Trophoblast cell (in vitro differentiated cells and primary cell): ENCODE data around the gene RSPO4.

Source experiments
- DNase-seq, 2 donors: peaks; one replicate each; pipeline ENCODE4 v3.0.0-alpha.2; 2016
- H2AFZ ChIP-seq: 2 replicates; pipeline ENCODE4 v1.6.1; 2013; ENCODE audit warnings: low read length, moderate library complexity, mild to moderate bottlenecking; ENCODE audit not compliant: insufficient read depth, poor library complexity
- H2AK5ac ChIP-seq: 2 replicates; pipeline ENCODE4 v1.6.1; 2013; ENCODE audit warnings: mild to moderate bottlenecking, low read length
- H2BK120ac ChIP-seq: 2 replicates; pipeline ENCODE4 v1.6.1; 2013; ENCODE audit warnings: low read length, mild to moderate bottlenecking, moderate library complexity; ENCODE audit not compliant: insufficient read depth, poor library complexity
- H2BK12ac ChIP-seq: 2 replicates; pipeline ENCODE4 v1.6.1; 2013; ENCODE audit warnings: mild to moderate bottlenecking, low read length, moderate library complexity
- H2BK5ac ChIP-seq: 2 replicates; pipeline ENCODE4 v1.6.1; 2013; ENCODE audit warnings: low read length, low read depth, moderate library complexity, mild to moderate bottlenecking; ENCODE audit not compliant: poor library complexity
- H3K14ac ChIP-seq: 2 replicates; pipeline ENCODE4 v1.6.1; 2013; ENCODE audit warnings: mild to moderate bottlenecking, low read length
- H3K18ac ChIP-seq: 2 replicates; pipeline ENCODE4 v1.6.1; 2013; ENCODE audit warnings: mild to moderate bottlenecking, low read length
- H3K23ac ChIP-seq: 2 replicates; pipeline ENCODE4 v1.6.1; 2013; ENCODE audit warnings: low read length
- H3K27ac ChIP-seq: 2 replicates; pipeline ENCODE4 v1.5.1; 2013; ENCODE audit warnings: low read depth, mild to moderate bottlenecking, inconsistent platforms, low read length, moderate library complexity
- H3K27me3 ChIP-seq: 2 replicates; pipeline ENCODE4 v1.6.1; 2013; ENCODE audit warnings: inconsistent platforms, mild to moderate bottlenecking, low read length, moderate library complexity; ENCODE audit not compliant: insufficient read depth
- H3K36me3 ChIP-seq, 2 experiments: 1 replicate in 1 of 2; 2 replicates in 1 of 2; pipeline ENCODE4 v1.6.1; 2013; ENCODE audit warnings: low read length in 2 of 2, mild to moderate bottlenecking in 2 of 2, moderate library complexity in 1 of 2; ENCODE audit not compliant: insufficient read depth in 2 of 2, control insufficient read depth in 1 of 2
- H3K4ac ChIP-seq: 2 replicates; pipeline ENCODE4 v1.6.1; 2013; ENCODE audit warnings: low read depth, mild to moderate bottlenecking, low read length, moderate library complexity
- H3K4me1 ChIP-seq, 2 experiments: 1 replicate in 1 of 2; 2 replicates in 1 of 2; pipeline ENCODE4 v1.6.1; 2013; ENCODE audit warnings: low read length in 2 of 2, mild to moderate bottlenecking in 2 of 2, moderate library complexity in 1 of 2; ENCODE audit not compliant: insufficient read depth in 2 of 2, control insufficient read depth in 1 of 2
- H3K4me2 ChIP-seq: 2 replicates; pipeline ENCODE4 v1.6.1; 2013; ENCODE audit warnings: inconsistent platforms, mild to moderate bottlenecking, low read length, moderate library complexity
- H3K4me3 ChIP-seq: 2 replicates; pipeline ENCODE4 v1.5.1; 2013; ENCODE audit warnings: mild to moderate bottlenecking, low read depth, low read length, inconsistent platforms
- H3K79me1 ChIP-seq: one replicate; pipeline ENCODE4 v1.6.1; 2013; ENCODE audit warnings: low read length
- H3K79me2 ChIP-seq: 2 replicates; pipeline ENCODE4 v1.6.1; 2013; ENCODE audit warnings: low read length, mild to moderate bottlenecking; ENCODE audit not compliant: control insufficient read depth, insufficient read depth, poor library complexity
- H3K9ac ChIP-seq: 2 replicates; pipeline ENCODE4 v1.6.1; 2013; ENCODE audit warnings: mild to moderate bottlenecking, low read length
- H3K9me3 ChIP-seq: 2 replicates; pipeline ENCODE4 v1.6.1; 2013; ENCODE audit warnings: low read depth, mild to moderate bottlenecking, control low read depth, inconsistent platforms, low read length; ENCODE audit not compliant: insufficient read depth
- H4K12ac ChIP-seq: 2 replicates; pipeline ENCODE4 v1.6.1; 2013; ENCODE audit warnings: low read depth, mild to moderate bottlenecking, low read length, moderate library complexity
- H4K8ac ChIP-seq: 2 replicates; pipeline ENCODE4 v1.6.1; 2013; ENCODE audit warnings: low read depth, mild to moderate bottlenecking, low read length, moderate library complexity
- H4K91ac ChIP-seq: one replicate; pipeline ENCODE4 v1.6.1; 2013; ENCODE audit warnings: low read depth, mild to moderate bottlenecking, low read length, moderate library complexity
- WGBS: extraction: QIAGEN DNeasy Blood & Tissue Kit; methylation state at CpG from one replicate; pipeline ENCODE4 v1.1.7; 2013; ENCODE audit warnings: missing lambda C conversion rate; ENCODE audit not compliant: insufficient read length, insufficient coverage; ENCODE audit errors: extremely low coverage; 5-methylcytosine and 5-hydroxymethylcytosine counted together

Gene RSPO4

GRCh38 chr20:959996-960615, 42.0 kb downstream of the RSPO4 start:
- no peak overlapping the region for H2BK12ac ChIP-seq
- H4K12ac ChIP-seq: no peak overlapping the region
- H3K23ac ChIP-seq: no peak overlapping the region
- H4K91ac ChIP-seq: no peak overlapping the region
- H3K27ac ChIP-seq: no peak overlapping the region
- H3K4me3 ChIP-seq: no peak overlapping the region
- H3K36me3 ChIP-seq: no peaks in the 10 kb centered on the region
- no peak overlapping the region for H4K8ac ChIP-seq
- H2AFZ ChIP-seq: no peak overlapping the region
- H3K4me1 ChIP-seq: peaks cover 3 to 6% of the 10 kb centered on the region in 2 experiments
- no peak overlapping the region for H3K9ac ChIP-seq
- H2BK5ac ChIP-seq: no peak overlapping the region
- no peak overlapping the region for H2BK120ac ChIP-seq
- H3K18ac ChIP-seq: no peak overlapping the region
- no CpG with 5 or more reads among the region's 16 CpGs for WGBS
- no peak for DNase-seq
- no peaks in the 10 kb centered on the region for H3K27me3 ChIP-seq
- no peak overlapping the region for H3K4ac ChIP-seq
- no peak overlapping the region for H3K4me2 ChIP-seq
- no peaks in the 10 kb centered on the region for H3K79me2 ChIP-seq
- H3K14ac ChIP-seq: no peak overlapping the region
- peaks cover 2% of the 10 kb centered on the region for H3K9me3 ChIP-seq
- H2AK5ac ChIP-seq: no peak overlapping the region
- no peaks in the 10 kb centered on the region for H3K79me1 ChIP-seq

GRCh38 chr20:958936-959815, 42.9 kb downstream of the RSPO4 start:
- Histone ChIP-seq H3K18ac (no peak overlapping the region), H2BK120ac (no peak overlapping the region), H3K27ac (no peak overlapping the region)

GRCh38 chr20:957544-957943, 44.6 kb downstream of the RSPO4 start:
- Histone ChIP-seq H3K14ac (no peak overlapping the region), H2AK5ac (no peak overlapping the region), H3K4ac (no peak overlapping the region), H4K8ac (no peak overlapping the region), H2BK5ac (no peak overlapping the region), H2BK120ac (no peak overlapping the region), H3K18ac (no peak overlapping the region), H3K79me2 (no peaks in the 10 kb centered on the region), H3K9me3 (peaks cover 2% of the 10 kb centered on the region), H3K4me3 (no peak overlapping the region), H2AFZ (no peak overlapping the region), H3K36me3 (no peaks in the 10 kb centered on the region), H4K91ac (no peak overlapping the region), H3K9ac (no peak overlapping the region), H2BK12ac (no peak overlapping the region), H3K4me1 (peaks cover 3 to 6% of the 10 kb centered on the region in 2 experiments), H3K23ac (no peak overlapping the region), H3K4me2 (no peak overlapping the region), H3K27ac (no peak overlapping the region), H4K12ac (no peak overlapping the region), H3K27me3 (no peaks in the 10 kb centered on the region), H3K79me1 (no peaks in the 10 kb centered on the region)
- DNase-seq: no peak
- WGBS: no CpG with 5 or more reads among the region's 1 CpG

More at GRCh38 chr20:958936-959815, 42.9 kb downstream of the RSPO4 start:
- Histone ChIP-seq H3K14ac (no peak overlapping the region), H3K4ac (no peak overlapping the region), H3K4me2 (no peak overlapping the region), H3K79me2 (no peaks in the 10 kb centered on the region), H4K91ac (no peak overlapping the region), H3K79me1 (no peaks in the 10 kb centered on the region), H3K9ac (no peak overlapping the region), H2BK12ac (no peak overlapping the region), H4K8ac (no peak overlapping the region), H3K4me1 (peaks cover 3 to 6% of the 10 kb centered on the region in 2 experiments), H4K12ac (no peak overlapping the region), H3K9me3 (peaks cover 2% of the 10 kb centered on the region), H2AFZ (no peak overlapping the region), H3K23ac (no peak overlapping the region), H2BK5ac (no peak overlapping the region), H3K36me3 (no peaks in the 10 kb centered on the region), H2AK5ac (no peak overlapping the region), H3K4me3 (no peak overlapping the region), H3K27me3 (no peaks in the 10 kb centered on the region)
- no peak for DNase-seq
- no CpG with 5 or more reads among the region's 19 CpGs for WGBS

- H3K4me3 ChIP-seq: no peak overlapping the region
- H2BK5ac ChIP-seq: no peak overlapping the region
- peak; percentile 63 to 82 for DNase-seq
- H3K79me1 ChIP-seq: no peaks in the 10 kb centered on the region
- peaks cover 3 to 6% of the 10 kb centered on the region in 2 experiments for H3K4me1 ChIP-seq
- H4K12ac ChIP-seq: no peak overlapping the region
- H3K23ac ChIP-seq: no peak overlapping the region
- H3K27me3 ChIP-seq: no peaks in the 10 kb centered on the region
- WGBS: no CpG with 5 or more reads among the region's 13 CpGs
- no peak overlapping the region for H3K4me2 ChIP-seq
- no peak overlapping the region for H3K14ac ChIP-seq
- H3K18ac ChIP-seq: no peak overlapping the region
- H3K4ac ChIP-seq: no peak overlapping the region
- no peaks in the 10 kb centered on the region for H3K9me3 ChIP-seq
- no peaks in the 10 kb centered on the region for H3K36me3 ChIP-seq
- no peak overlapping the region for H4K8ac ChIP-seq
- no peaks in the 10 kb centered on the region for H3K79me2 ChIP-seq
- no peak overlapping the region for H3K9ac ChIP-seq
- H4K91ac ChIP-seq: no peak overlapping the region
- no peak overlapping the region for H2AK5ac ChIP-seq
- no peak overlapping the region for H2BK12ac ChIP-seq
- no peak overlapping the region for H3K27ac ChIP-seq
- H2AFZ ChIP-seq: no peak overlapping the region
- no peak overlapping the region for H2BK120ac ChIP-seq
These were observed 45.7 kb downstream of the RSPO4 start for GRCh38 chr20:956330-956951.
